PFSK-1 (cell line): ENCODE measurements around the gene BTBD3.

Experiments used
- POLR2AphosphoS5 ChIP-seq: IDR thresholded peaks from 2 replicates; pipeline ENCODE4 v1.6.1; 2012; ENCODE audit warnings: low read depth, mild to moderate bottlenecking, control low read depth, low read length, moderate library complexity
- SIN3A ChIP-seq: IDR thresholded peaks from 2 replicates; pipeline ENCODE4 v1.6.1; 2012; ENCODE audit warnings: mild to moderate bottlenecking, low read length, moderate library complexity, borderline replicate concordance; ENCODE audit not compliant: insufficient read depth

GRCh38 chr20:11894062-11894461 lies 23.6 kb upstream of the BTBD3 start:
- TF ChIP-seq POLR2AphosphoS5: no peak
- TF ChIP-seq SIN3A: no peak
